Sigmoid colon (tissue), 4 donors: ENCODE results near the gene MYT1.

Source experiments
- CTCF ChIP-seq, 4 experiments: fragments of 450-650 bp in 3 of 4; fragments of 200-600 bp in 1 of 4; IDR thresholded peaks; one replicate each; pipeline ENCODE4 v1.5.1; 2016 to 2019; ENCODE audit warnings: antibody characterized with exemption in 4 of 4, mild to moderate bottlenecking in 3 of 4, moderate library complexity in 2 of 4
- EP300 ChIP-seq, 4 donors: sonication (generic); formaldehyde crosslinking; IDR thresholded peaks; one replicate each; pipeline ENCODE4 v1.6.1; 2017; ENCODE audit warnings: antibody characterized with exemption in 4 of 4
- POLR2A ChIP-seq, 2 donors: fragments of 450-650 bp; IDR thresholded peaks; one replicate each; pipeline ENCODE4 v1.6.1; 2016; ENCODE audit warnings: antibody characterized with exemption in 2 of 2, mild to moderate bottlenecking in 2 of 2, moderate library complexity in 2 of 2

DNA sequence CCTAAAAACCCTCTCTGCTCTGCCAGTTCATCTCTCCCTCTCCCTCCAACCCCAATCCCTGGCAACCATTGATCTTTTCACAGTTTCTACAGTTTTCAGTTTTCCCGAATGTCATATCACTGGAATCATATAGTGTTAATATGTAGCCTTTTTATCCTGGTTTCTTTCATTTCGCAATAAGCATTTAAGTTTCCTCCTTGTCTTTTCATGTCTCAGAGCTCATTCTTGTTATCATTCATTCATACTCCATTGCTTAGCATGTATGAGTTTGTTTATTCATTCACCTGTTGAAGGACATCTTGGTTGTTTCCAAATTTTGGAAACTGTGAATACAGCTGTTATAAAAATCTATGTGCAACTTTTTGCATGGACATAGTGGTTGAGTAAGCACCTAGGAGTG, 85.8 kb downstream of the MYT1 start:
- TF ChIP-seq CTCF (IDR thresholded peaks at IDR 0.05) (no peak), POLR2A (IDR thresholded peaks at IDR 0.05) (no peak), EP300 (IDR thresholded peaks at IDR 0.05) (no peak)
